ENCODE results near the gene TNFRSF8. TPM values are rescaled to one million over a fixed set of nuclear protein-coding genes. Genes with fewer than 3 reads are reported as not detected.
"Not testable (repeated sequence)": the region's sequence is repeated elsewhere in the genome, so short reads cannot be mapped to it uniquely, and the experiment has no call there.

TNFRSF8 gene
- total and polyA plus RNA-seq, 7 donors: 0.25 to 0.86 (median 0.49) TPM

DNA sequence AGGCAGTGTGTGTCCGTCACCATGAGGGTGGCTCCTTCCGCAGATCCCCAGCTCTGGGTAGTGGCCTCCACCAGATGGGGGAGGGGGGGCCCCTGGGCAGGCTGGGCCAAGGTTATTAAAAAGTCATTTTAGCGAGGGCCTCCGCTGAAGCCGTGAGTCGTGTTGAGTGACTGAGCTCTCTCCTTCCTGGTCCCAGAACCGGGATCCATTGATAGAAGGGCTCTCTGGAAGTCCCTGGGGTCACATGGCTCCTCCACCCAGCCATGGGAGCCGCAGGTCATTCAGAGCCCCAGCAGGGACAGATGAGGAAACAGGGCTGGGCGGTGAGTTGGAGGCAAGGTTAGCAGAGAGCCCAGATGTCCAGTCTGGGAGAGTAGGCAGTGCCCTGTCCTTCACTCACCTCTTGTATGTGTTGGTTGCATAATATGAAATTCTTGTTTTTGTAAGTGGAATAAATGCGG is 30.9 kb upstream of the TNFRSF8 start:
- DNase-seq: no peak
- Histone ChIP-seq H3K9me3 (no peaks in the 10 kb centered on the region), H3K27ac (no peak overlapping the region), H3K4me1 (no peaks in the 10 kb centered on the region), H3K36me3 (ENCODE audit: insufficient read depth in 1 of 2, low read depth in 1 of 2) (peaks cover 0 to 42% of the 10 kb centered on the region in 2 donors), H3K4me3 (no peak overlapping the region), H3K27me3 (ENCODE audit: insufficient read depth in 3 of 3, low read length in 2 of 3) (no peaks in the 10 kb centered on the region)
- intact Hi-C loops (cut with DNase I): no loop called here
- 82 to 89% (median 87%) methylated on average over 10 of the region's 10 CpGs for WGBS, 3 donors
- TF ChIP-seq, protein P1, sequence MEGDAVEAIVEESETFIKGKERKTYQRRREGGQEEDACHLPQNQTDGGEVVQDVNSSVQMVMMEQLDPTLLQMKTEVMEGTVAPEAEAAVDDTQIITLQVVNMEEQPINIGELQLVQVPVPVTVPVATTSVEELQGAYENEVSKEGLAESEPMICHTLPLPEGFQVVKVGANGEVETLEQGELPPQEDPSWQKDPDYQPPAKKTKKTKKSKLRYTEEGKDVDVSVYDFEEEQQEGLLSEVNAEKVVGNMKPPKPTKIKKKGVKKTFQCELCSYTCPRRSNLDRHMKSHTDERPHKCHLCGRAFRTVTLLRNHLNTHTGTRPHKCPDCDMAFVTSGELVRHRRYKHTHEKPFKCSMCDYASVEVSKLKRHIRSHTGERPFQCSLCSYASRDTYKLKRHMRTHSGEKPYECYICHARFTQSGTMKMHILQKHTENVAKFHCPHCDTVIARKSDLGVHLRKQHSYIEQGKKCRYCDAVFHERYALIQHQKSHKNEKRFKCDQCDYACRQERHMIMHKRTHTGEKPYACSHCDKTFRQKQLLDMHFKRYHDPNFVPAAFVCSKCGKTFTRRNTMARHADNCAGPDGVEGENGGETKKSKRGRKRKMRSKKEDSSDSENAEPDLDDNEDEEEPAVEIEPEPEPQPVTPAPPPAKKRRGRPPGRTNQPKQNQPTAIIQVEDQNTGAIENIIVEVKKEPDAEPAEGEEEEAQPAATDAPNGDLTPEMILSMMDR (IDR thresholded peaks at IDR 0.05): no peak
- no peak for ATAC-seq

DNA sequence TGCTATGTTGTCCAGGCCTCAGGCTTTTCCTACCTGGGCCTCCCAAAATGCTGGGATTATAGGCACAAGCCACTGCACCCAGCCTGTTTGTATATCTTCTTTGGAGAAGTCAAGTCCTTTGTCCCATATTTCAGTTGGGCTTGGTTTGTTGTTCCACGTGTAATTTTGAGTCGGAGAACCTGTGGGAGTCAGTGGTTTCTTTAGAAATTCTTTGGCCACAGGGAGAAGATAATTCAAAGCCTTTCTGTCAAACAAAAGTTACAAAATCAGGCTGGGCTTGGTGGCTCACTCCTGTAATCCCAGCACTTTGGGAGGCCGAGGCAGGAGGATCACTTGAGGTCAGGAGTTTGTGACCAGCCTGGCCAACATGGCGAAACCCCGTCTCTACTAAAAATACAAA is 29.7 kb upstream of the TNFRSF8 start:
- H3K27me3 ChIP-seq (ENCODE audit: insufficient read depth in 3 of 3, low read length in 2 of 3); H3K9me3 ChIP-seq; H3K4me3 ChIP-seq; intact Hi-C loops (cut with DNase I); DNase-seq; H3K27ac ChIP-seq; H3K4me1 ChIP-seq; ATAC-seq: not testable (repeated sequence)
- 89 to 91% (median 90%) methylated on average over 5 of the region's 5 CpGs for WGBS, 3 donors
- H3K36me3 ChIP-seq (ENCODE audit: insufficient read depth in 1 of 2, low read depth in 1 of 2): peaks cover 0 to 30% of the 10 kb centered on the region in 2 donors

DNA sequence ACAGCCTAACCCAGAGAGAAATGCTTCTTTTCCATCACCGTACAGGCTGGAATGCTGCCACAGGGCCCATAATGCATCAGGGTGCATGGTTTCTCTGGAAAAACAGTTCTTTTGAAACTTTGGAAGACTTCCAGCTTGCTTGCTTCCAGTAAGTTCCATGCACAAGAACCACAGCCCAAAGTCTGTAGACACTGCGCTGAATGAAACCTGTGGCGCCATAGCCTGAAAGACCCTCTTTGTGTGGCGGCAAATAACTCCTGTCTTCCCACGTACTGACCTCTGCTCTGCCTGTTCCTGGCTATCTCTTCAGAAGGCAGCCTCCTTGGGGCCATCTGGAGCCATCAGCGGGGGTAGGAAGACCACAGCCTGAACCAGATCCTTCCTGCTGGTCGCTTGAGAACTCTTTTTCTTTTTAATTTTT is 28.7 kb upstream of the TNFRSF8 start:
- Histone ChIP-seq H3K4me1 (no peaks in the 10 kb centered on the region), H3K9me3 (no peaks in the 10 kb centered on the region), H3K36me3 (ENCODE audit: insufficient read depth in 1 of 2, low read depth in 1 of 2) (peaks cover 0 to 21% of the 10 kb centered on the region in 2 donors), H3K27ac (no peak overlapping the region), H3K4me3 (no peak overlapping the region), H3K27me3 (ENCODE audit: insufficient read depth in 3 of 3, low read length in 2 of 3) (no peaks in the 10 kb centered on the region)
- DNase-seq: no peak
- no peak for ATAC-seq
- intact Hi-C loops (cut with DNase I): no loop called here
- WGBS, 3 donors: 72 to 77% (median 74%) methylated on average over 7 of the region's 7 CpGs
- TF ChIP-seq, protein P1 (IDR thresholded peaks at IDR 0.05): no peak

DNA sequence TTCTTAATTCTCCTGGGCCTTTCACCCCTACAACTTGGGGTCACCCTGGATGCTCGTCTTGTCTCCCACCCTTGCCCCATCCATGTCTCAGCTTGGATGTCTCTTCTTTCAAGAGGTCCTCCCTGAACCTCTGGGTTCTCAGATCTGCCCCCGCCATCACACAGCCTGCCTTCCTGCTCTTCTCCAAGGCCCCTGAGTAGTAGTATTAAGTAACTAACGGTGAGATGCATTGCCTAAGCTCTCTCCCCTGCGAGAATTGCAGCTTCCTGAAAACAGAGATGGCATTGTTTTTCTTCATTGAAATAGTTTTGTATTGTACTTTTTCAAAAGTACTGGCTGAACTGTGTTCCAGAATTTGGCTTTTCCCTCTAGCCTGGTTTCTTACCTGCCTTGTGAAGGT is 27.8 kb upstream of the TNFRSF8 start:
- no peaks in the 10 kb centered on the region for H3K27me3 ChIP-seq (ENCODE audit: insufficient read depth in 3 of 3, low read length in 2 of 3)
- H3K4me1 ChIP-seq: no peaks in the 10 kb centered on the region
- ATAC-seq (no peak), DNase-seq (no peak)
- intact Hi-C loops (cut with DNase I): no loop called here
- H3K9me3 ChIP-seq: no peaks in the 10 kb centered on the region
- peaks cover 0 to 12% of the 10 kb centered on the region in 2 donors for H3K36me3 ChIP-seq (ENCODE audit: insufficient read depth in 1 of 2, low read depth in 1 of 2)
- TF ChIP-seq, protein P1 (IDR thresholded peaks at IDR 0.05): no peak
- WGBS, 3 donors: 77 to 80% (median 78%) methylated on average over 4 of the region's 4 CpGs
- no peak overlapping the region for H3K4me3 ChIP-seq
- no peak overlapping the region for H3K27ac ChIP-seq

DNA sequence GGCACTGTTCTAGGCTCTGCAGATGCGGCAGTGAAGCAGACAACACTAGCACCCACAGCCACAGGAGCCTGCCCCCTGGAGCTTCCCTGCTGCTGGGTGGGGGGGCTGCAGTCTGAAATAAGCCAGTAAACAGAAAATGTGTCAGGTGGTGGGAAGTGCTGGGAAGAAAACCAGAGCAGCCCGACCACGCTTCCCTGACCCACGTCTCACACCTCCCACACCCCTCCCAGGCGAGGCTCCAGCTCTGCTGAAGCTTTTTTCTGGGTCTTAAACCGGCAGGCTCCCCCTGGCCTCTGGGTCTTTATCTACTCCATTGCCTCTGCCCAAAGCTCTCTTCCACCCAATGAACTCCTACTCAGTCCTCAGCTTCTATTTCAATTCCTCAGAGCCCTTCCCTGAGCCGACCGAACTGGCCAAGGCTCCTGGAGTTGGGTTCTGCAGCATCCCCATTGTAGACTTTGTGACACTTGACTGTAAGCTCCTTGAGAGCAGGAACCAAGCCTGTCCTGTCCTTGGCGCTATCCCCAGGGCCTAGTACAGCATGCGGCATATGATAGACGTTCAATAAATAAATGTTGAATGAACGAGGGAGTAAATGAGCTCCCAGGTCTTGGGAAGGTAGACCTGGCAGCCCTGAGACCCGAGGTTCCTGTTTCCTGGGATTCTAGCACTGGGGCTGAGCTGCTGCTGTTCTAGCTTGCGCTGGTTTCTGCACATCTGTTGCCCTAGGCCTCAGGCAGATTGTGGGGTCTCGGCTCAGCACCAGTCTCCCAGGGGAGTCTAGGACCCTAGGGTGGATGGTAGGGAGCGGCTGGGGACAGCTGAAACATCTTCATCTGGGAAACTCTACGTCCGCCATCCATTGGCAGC is 25.4 kb upstream of the TNFRSF8 start:
- no peaks in the 10 kb centered on the region for H3K36me3 ChIP-seq (ENCODE audit: insufficient read depth in 1 of 2, low read depth in 1 of 2)
- intact Hi-C loops (cut with DNase I): no loop called here
- no peaks in the 10 kb centered on the region for H3K27me3 ChIP-seq (ENCODE audit: insufficient read depth in 3 of 3, low read length in 2 of 3)
- no peak for ATAC-seq
- no peak overlapping the region for H3K4me3 ChIP-seq
- no peaks in the 10 kb centered on the region for H3K4me1 ChIP-seq
- H3K9me3 ChIP-seq: no peaks in the 10 kb centered on the region
- TF ChIP-seq, protein P1 (IDR thresholded peaks at IDR 0.05): no peak
- H3K27ac ChIP-seq: no peak overlapping the region
- 78 to 84% (median 82%) methylated on average over 18 of the region's 18 CpGs for WGBS, 3 donors
- no peak for DNase-seq
